H9 (cell line): ENCODE measurements around the gene BUB1. TPM values are rescaled to one million over a fixed set of nuclear protein-coding genes. Genes with fewer than 3 reads are reported as not detected.

Source experiments
- DNase-seq: peaks from one replicate; pipeline ENCODE4 v3.0.0-alpha.2; 2017
- H2AFZ ChIP-seq: one replicate; pipeline ENCODE4 v1.6.1; 2013; ENCODE audit warnings: mild to moderate bottlenecking, low read length, control low read depth, moderate library complexity
- H2AK5ac ChIP-seq: 2 replicates; pipeline ENCODE4 v1.6.1; 2013; ENCODE audit warnings: low read length, control low read depth, mixed read lengths; ENCODE audit not compliant: insufficient read length
- H2BK120ac ChIP-seq: one replicate; pipeline ENCODE4 v1.6.1; 2013; ENCODE audit warnings: low read depth, mild to moderate bottlenecking, low read length, control low read depth, inconsistent platforms; ENCODE audit not compliant: poor library complexity, severe bottlenecking
- H2BK12ac ChIP-seq: 2 replicates; pipeline ENCODE4 v1.6.1; 2013; ENCODE audit warnings: low read length, control low read depth, mixed read lengths, low read depth; ENCODE audit not compliant: insufficient read length
- H2BK15ac ChIP-seq: 2 replicates; pipeline ENCODE4 v1.6.1; 2013; ENCODE audit warnings: low read depth, low read length, control low read depth
- H2BK20ac ChIP-seq: one replicate; pipeline ENCODE4 v1.6.1; 2013; ENCODE audit warnings: low read depth, mild to moderate bottlenecking, low read length, control low read depth, inconsistent platforms; ENCODE audit not compliant: poor library complexity, severe bottlenecking
- H2BK5ac ChIP-seq: 2 replicates; pipeline ENCODE4 v1.6.1; 2013; ENCODE audit warnings: low read length, control low read depth, mixed read lengths; ENCODE audit not compliant: insufficient read length
- H3K14ac ChIP-seq: 2 replicates; pipeline ENCODE4 v1.6.1; 2013; ENCODE audit warnings: low read length, control low read depth; ENCODE audit not compliant: insufficient read depth
- H3K18ac ChIP-seq: 2 replicates; pipeline ENCODE4 v1.6.1; 2013; ENCODE audit warnings: low read depth, mild to moderate bottlenecking, mixed read lengths, low read length, control low read depth; ENCODE audit not compliant: insufficient read length
- H3K23ac ChIP-seq: 2 replicates; pipeline ENCODE4 v1.6.1; 2013; ENCODE audit warnings: low read length, control low read depth, mixed read lengths, low read depth; ENCODE audit not compliant: insufficient read length
- H3K23me2 ChIP-seq: 2 replicates; pipeline ENCODE4 v1.6.1; 2013; ENCODE audit warnings: low read depth, mild to moderate bottlenecking, mixed read lengths, low read length, control low read depth; ENCODE audit not compliant: insufficient read length, poor library complexity, severe bottlenecking
- H3K27ac ChIP-seq: 2 replicates; pipeline ENCODE4 v1.5.1; 2013; ENCODE audit warnings: low read length, control low read depth, mixed read lengths, low read depth; ENCODE audit not compliant: insufficient read length
- H3K27me3 ChIP-seq: 2 replicates; pipeline ENCODE4 v1.6.1; 2013; ENCODE audit warnings: low read length, control low read depth, inconsistent platforms; ENCODE audit not compliant: insufficient read depth
- H3K4ac ChIP-seq: 2 replicates; pipeline ENCODE4 v1.6.1; 2013; ENCODE audit warnings: low read depth, mild to moderate bottlenecking, control low read depth, inconsistent platforms, low read length, moderate library complexity
- H3K4me1 ChIP-seq: 2 replicates; pipeline ENCODE4 v1.6.1; 2013; ENCODE audit warnings: low read length, control low read depth, inconsistent platforms; ENCODE audit not compliant: insufficient read depth
- H3K4me2 ChIP-seq: 2 replicates; pipeline ENCODE4 v1.6.1; 2013; ENCODE audit warnings: low read length, control low read depth, mixed read lengths; ENCODE audit not compliant: insufficient read length, insufficient read depth
- H3K56ac ChIP-seq: 2 replicates; pipeline ENCODE4 v1.6.1; 2013; ENCODE audit warnings: low read depth, mild to moderate bottlenecking, mixed read lengths, low read length, control low read depth; ENCODE audit not compliant: insufficient read length
- H3K79me1 ChIP-seq: 2 replicates; pipeline ENCODE4 v1.6.1; 2013; ENCODE audit warnings: low read depth, mild to moderate bottlenecking, moderate library complexity, low read length, control low read depth, inconsistent platforms; ENCODE audit not compliant: insufficient read depth, poor library complexity, severe bottlenecking
- H3K79me2 ChIP-seq: 2 replicates; pipeline ENCODE4 v1.6.1; 2013; ENCODE audit warnings: low read length, control low read depth, inconsistent platforms; ENCODE audit not compliant: insufficient read depth
- H3K9ac ChIP-seq: 2 replicates; pipeline ENCODE4 v1.6.1; 2013; ENCODE audit warnings: low read length, control low read depth, mixed read lengths; ENCODE audit not compliant: insufficient read length; ENCODE audit errors: extremely low read depth
- H3K9me3 ChIP-seq: one replicate; pipeline ENCODE4 v1.6.1; 2013; ENCODE audit warnings: low read depth, low read length, inconsistent platforms; ENCODE audit not compliant: control insufficient read depth
- H3T11ph ChIP-seq: one replicate; pipeline ENCODE4 v1.6.1; 2013; ENCODE audit warnings: mild to moderate bottlenecking, low read length, control low read depth, inconsistent platforms
- H4K20me1 ChIP-seq: one replicate; pipeline ENCODE4 v1.6.1; 2013; ENCODE audit not compliant: control insufficient read depth, insufficient read length, insufficient read depth
- H4K5ac ChIP-seq: 2 replicates; pipeline ENCODE4 v1.6.1; 2013; ENCODE audit warnings: low read depth, mild to moderate bottlenecking, mixed read lengths, low read length, control low read depth; ENCODE audit not compliant: insufficient read length
- H4K8ac ChIP-seq: replicated peaks from 2 replicates; pipeline ENCODE4 v1.6.1; 2013; ENCODE audit warnings: low read length, control low read depth, mixed read lengths, low read depth; ENCODE audit not compliant: insufficient read length
- H4K91ac ChIP-seq: 2 replicates; pipeline ENCODE4 v1.6.1; 2013; ENCODE audit warnings: low read depth, mild to moderate bottlenecking, moderate library complexity, mixed read lengths, low read length, control low read depth; ENCODE audit not compliant: insufficient read length
- H3K27ac Mint-ChIP-seq, 3 experiments: 2 replicates in 2 of 3; 3 replicates in 1 of 3; pipeline ENCODE4 v1.8.0; 2020 to 2021; ENCODE audit warnings: mixed read lengths in 3 of 3, mild to moderate bottlenecking in 1 of 3, moderate library complexity in 1 of 3
- H3K27me3 Mint-ChIP-seq: 2 replicates; pipeline ENCODE4 v1.8.0; 2021; ENCODE audit warnings: low read depth, mild to moderate bottlenecking, moderate library complexity, mixed read lengths
- H3K36me3 Mint-ChIP-seq, 3 experiments: 2 replicates in 2 of 3; 3 replicates in 1 of 3; pipeline ENCODE4 v1.8.0; 2020 to 2021; ENCODE audit warnings: low read depth in 3 of 3, mixed read lengths in 3 of 3; ENCODE audit not compliant: insufficient read depth in 1 of 3
- H3K4me1 Mint-ChIP-seq, 2 experiments: 2 replicates each; pipeline ENCODE4 v1.8.0; 2020; ENCODE audit warnings: mixed read lengths in 2 of 2
- H3K4me3 Mint-ChIP-seq, 2 experiments: 2 replicates in 1 of 2; 3 replicates in 1 of 2; pipeline ENCODE4 v1.8.0; 2020 to 2021; ENCODE audit warnings: mild to moderate bottlenecking in 2 of 2, mixed read lengths in 2 of 2, moderate library complexity in 1 of 2
- H3K9me3 Mint-ChIP-seq, 2 experiments: 2 replicates in 1 of 2; 3 replicates in 1 of 2; pipeline ENCODE4 v1.8.0; 2020; ENCODE audit warnings: mild to moderate bottlenecking in 2 of 2, mixed read lengths in 2 of 2, moderate library complexity in 1 of 2
- WGBS: extraction: QIAGEN DNeasy Blood & Tissue Kit; methylation state at CpG from one replicate; pipeline ENCODE4 v1.1.7; 2013; ENCODE audit warnings: missing lambda C conversion rate, low lambda C conversion rate, mixed read lengths; ENCODE audit not compliant: insufficient read length; ENCODE audit errors: extremely low coverage; 5-methylcytosine and 5-hydroxymethylcytosine counted together
- total RNA-seq: library from RNA; stranded (reverse); gene quantifications from 2 replicates; pipeline ENCODE4 v1.2.1, GENCODE V29; 2021
- TF ChIP-seq, protein P1 (sequence below): fragments of 200-600 bp; sonication (generic); conservative IDR thresholded peaks from 3 replicates; pipeline ENCODE4 v1.8.0; 2021; ENCODE audit warnings: antibody characterized with exemption, mild to moderate bottlenecking

Gene BUB1
- total RNA-seq, 1 experiment from 2014 or later: 144 TPM

- Histone ChIP-seq H3K18ac (no peak overlapping the region), H3T11ph (no peak overlapping the region), H3K4ac (no peak overlapping the region), H2AFZ (no peak overlapping the region), H2BK20ac (no peak overlapping the region), H4K20me1 (no peaks in the 10 kb centered on the region), H3K9me3 (no peaks in the 10 kb centered on the region), H4K8ac (no peak overlapping the region), H3K79me1 (no peaks in the 10 kb centered on the region), H4K5ac (no peak overlapping the region), H3K9ac (no peak overlapping the region), H2BK120ac (no peak overlapping the region), H3K23ac (no peak overlapping the region), H3K14ac (no peak overlapping the region), H4K91ac (no peak overlapping the region), H3K4me1 (peaks cover 2% of the 10 kb centered on the region; the same call in 1 of the 2 replicates), H2BK15ac (no peak overlapping the region), H2BK5ac (no peak overlapping the region), H3K79me2 (no peaks in the 10 kb centered on the region), H3K23me2 (no peaks in the 10 kb centered on the region), H2BK12ac (no peak overlapping the region), H2AK5ac (no peak overlapping the region), H3K4me2 (no peak overlapping the region), H3K56ac (no peak overlapping the region), H3K27ac (no peak overlapping the region), H3K27me3 (no peaks in the 10 kb centered on the region)
- no peak overlapping the region; a peak in 1 of 7 replicates for H3K27ac Mint-ChIP-seq
- H3K27me3 Mint-ChIP-seq: peaks cover 3% of the 10 kb centered on the region; the same call in 1 of the 2 replicates
- no peak for DNase-seq
- H3K4me1 Mint-ChIP-seq: peaks cover 30 to 34% of the 10 kb centered on the region in 2 experiments
- peaks cover 0 to 5% (median 0%) of the 10 kb centered on the region in 3 experiments; a peak in 1 of 7 replicates for H3K36me3 Mint-ChIP-seq
- TF ChIP-seq, protein P1, sequence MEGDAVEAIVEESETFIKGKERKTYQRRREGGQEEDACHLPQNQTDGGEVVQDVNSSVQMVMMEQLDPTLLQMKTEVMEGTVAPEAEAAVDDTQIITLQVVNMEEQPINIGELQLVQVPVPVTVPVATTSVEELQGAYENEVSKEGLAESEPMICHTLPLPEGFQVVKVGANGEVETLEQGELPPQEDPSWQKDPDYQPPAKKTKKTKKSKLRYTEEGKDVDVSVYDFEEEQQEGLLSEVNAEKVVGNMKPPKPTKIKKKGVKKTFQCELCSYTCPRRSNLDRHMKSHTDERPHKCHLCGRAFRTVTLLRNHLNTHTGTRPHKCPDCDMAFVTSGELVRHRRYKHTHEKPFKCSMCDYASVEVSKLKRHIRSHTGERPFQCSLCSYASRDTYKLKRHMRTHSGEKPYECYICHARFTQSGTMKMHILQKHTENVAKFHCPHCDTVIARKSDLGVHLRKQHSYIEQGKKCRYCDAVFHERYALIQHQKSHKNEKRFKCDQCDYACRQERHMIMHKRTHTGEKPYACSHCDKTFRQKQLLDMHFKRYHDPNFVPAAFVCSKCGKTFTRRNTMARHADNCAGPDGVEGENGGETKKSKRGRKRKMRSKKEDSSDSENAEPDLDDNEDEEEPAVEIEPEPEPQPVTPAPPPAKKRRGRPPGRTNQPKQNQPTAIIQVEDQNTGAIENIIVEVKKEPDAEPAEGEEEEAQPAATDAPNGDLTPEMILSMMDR: no peak
- no peaks in the 10 kb centered on the region for H3K9me3 Mint-ChIP-seq
- no CpG with 5 or more reads among the region's 2 CpGs for WGBS
- H3K4me3 Mint-ChIP-seq: no peak overlapping the region
These were observed 47.0 kb upstream of the BUB1 start for GRCh38 chr2:110724820-110725219.
